ENCODE data around the gene ARFGEF3. TPM values are rescaled to one million over a fixed set of nuclear protein-coding genes. Genes with fewer than 3 reads are reported as not detected.

Gene ARFGEF3
- total and polyA plus RNA-seq, 2 donors = 0.19 to 0.21 TPM

GRCh38 chr6:138266095-138266494, 104.4 kb downstream of the ARFGEF3 start:
- 90% methylated on average over 3 of the region's 3 CpGs for WGBS
- no peak overlapping the region for H3K4me3 ChIP-seq (ENCODE audit: low read length in 2 of 2)

GRCh38 chr6:138267971-138268895, 106.5 kb downstream of the ARFGEF3 start:
- H3K27ac ChIP-seq (ENCODE audit: low read depth in 1 of 2, low read length in 1 of 2) = no peak overlapping the region
- DNase-seq (ENCODE audit: low read depth in 6 of 9, low spot score in 9 of 9) = no peak
- no peaks in the 10 kb centered on the region for H3K27me3 ChIP-seq (ENCODE audit: control insufficient read depth in 2 of 2, insufficient read depth in 1 of 2, low read length in 1 of 2)
- no peak overlapping the region for H3K4me3 ChIP-seq (ENCODE audit: low read length in 2 of 2)
- WGBS = 92% methylated on average over 11 of the region's 11 CpGs
- no peaks in the 10 kb centered on the region for H3K4me1 ChIP-seq (ENCODE audit: control insufficient read depth in 2 of 2, insufficient read depth in 2 of 2, low read length in 2 of 2)
- no peaks in the 10 kb centered on the region for H3K9me3 ChIP-seq (ENCODE audit: control insufficient read depth in 2 of 2, insufficient read depth in 1 of 2, low read length in 1 of 2)
- no peaks in the 10 kb centered on the region for H3K36me3 ChIP-seq (ENCODE audit: control insufficient read depth in 2 of 2, insufficient read depth in 2 of 2, low read length in 1 of 2)

More at GRCh38 chr6:138266095-138266494, 104.4 kb downstream of the ARFGEF3 start:
- H3K4me1 ChIP-seq (ENCODE audit: control insufficient read depth in 2 of 2, insufficient read depth in 2 of 2, low read length in 2 of 2) = no peaks in the 10 kb centered on the region
- H3K27ac ChIP-seq (ENCODE audit: low read depth in 1 of 2, low read length in 1 of 2) = no peak overlapping the region
- H3K27me3 ChIP-seq (ENCODE audit: control insufficient read depth in 2 of 2, insufficient read depth in 1 of 2, low read length in 1 of 2) = no peaks in the 10 kb centered on the region
- no peak for DNase-seq (ENCODE audit: low read depth in 6 of 9, low spot score in 9 of 9)
- no peaks in the 10 kb centered on the region for H3K9me3 ChIP-seq (ENCODE audit: control insufficient read depth in 2 of 2, insufficient read depth in 1 of 2, low read length in 1 of 2)
- H3K36me3 ChIP-seq (ENCODE audit: control insufficient read depth in 2 of 2, insufficient read depth in 2 of 2, low read length in 1 of 2) = no peaks in the 10 kb centered on the region

- no peak overlapping the region for H3K4me3 ChIP-seq (ENCODE audit: low read length in 2 of 2)
- H3K36me3 ChIP-seq (ENCODE audit: control insufficient read depth in 2 of 2, insufficient read depth in 2 of 2, low read length in 1 of 2) = no peaks in the 10 kb centered on the region
- no peak overlapping the region for H3K27ac ChIP-seq (ENCODE audit: low read depth in 1 of 2, low read length in 1 of 2)
- DNase-seq (ENCODE audit: low read depth in 6 of 9, low spot score in 9 of 9) = no peak
- H3K27me3 ChIP-seq (ENCODE audit: control insufficient read depth in 2 of 2, insufficient read depth in 1 of 2, low read length in 1 of 2) = no peaks in the 10 kb centered on the region
- WGBS = 95% methylated on average over 1 of the region's 1 CpG
- no peaks in the 10 kb centered on the region for H3K9me3 ChIP-seq (ENCODE audit: control insufficient read depth in 2 of 2, insufficient read depth in 1 of 2, low read length in 1 of 2)
- no peaks in the 10 kb centered on the region for H3K4me1 ChIP-seq (ENCODE audit: control insufficient read depth in 2 of 2, insufficient read depth in 2 of 2, low read length in 2 of 2)
Measured at GRCh38 chr6:138271451-138271850, 109.7 kb downstream of the ARFGEF3 start.

GRCh38 chr6:138272533-138273315, 111.0 kb downstream of the ARFGEF3 start:
- H3K27ac ChIP-seq (ENCODE audit: low read depth in 1 of 2, low read length in 1 of 2) = no peak overlapping the region
- no peaks in the 10 kb centered on the region for H3K9me3 ChIP-seq (ENCODE audit: control insufficient read depth in 2 of 2, insufficient read depth in 1 of 2, low read length in 1 of 2)
- WGBS = 96% methylated on average over 8 of the region's 8 CpGs
- H3K36me3 ChIP-seq (ENCODE audit: control insufficient read depth in 2 of 2, insufficient read depth in 2 of 2, low read length in 1 of 2) = no peaks in the 10 kb centered on the region
- no peaks in the 10 kb centered on the region for H3K27me3 ChIP-seq (ENCODE audit: control insufficient read depth in 2 of 2, insufficient read depth in 1 of 2, low read length in 1 of 2)
- H3K4me3 ChIP-seq (ENCODE audit: low read length in 2 of 2) = no peak overlapping the region
- H3K4me1 ChIP-seq (ENCODE audit: control insufficient read depth in 2 of 2, insufficient read depth in 2 of 2, low read length in 2 of 2) = no peaks in the 10 kb centered on the region
- DNase-seq (ENCODE audit: low read depth in 6 of 9, low spot score in 9 of 9) = no peak

- no peak for DNase-seq (ENCODE audit: low read depth in 6 of 9, low spot score in 9 of 9)
- no peak overlapping the region for H3K27ac ChIP-seq (ENCODE audit: low read depth in 1 of 2, low read length in 1 of 2)
- H3K9me3 ChIP-seq (ENCODE audit: control insufficient read depth in 2 of 2, insufficient read depth in 1 of 2, low read length in 1 of 2) = no peaks in the 10 kb centered on the region
- H3K4me3 ChIP-seq (ENCODE audit: low read length in 2 of 2) = no peak overlapping the region
- H3K36me3 ChIP-seq (ENCODE audit: control insufficient read depth in 2 of 2, insufficient read depth in 2 of 2, low read length in 1 of 2) = no peaks in the 10 kb centered on the region
- H3K27me3 ChIP-seq (ENCODE audit: control insufficient read depth in 2 of 2, insufficient read depth in 1 of 2, low read length in 1 of 2) = no peaks in the 10 kb centered on the region
- WGBS = 94% methylated on average over 3 of the region's 3 CpGs
- H3K4me1 ChIP-seq (ENCODE audit: control insufficient read depth in 2 of 2, insufficient read depth in 2 of 2, low read length in 2 of 2) = no peaks in the 10 kb centered on the region
Measured at GRCh38 chr6:138275976-138276375, 114.2 kb downstream of the ARFGEF3 start.

GRCh38 chr6:138277835-138278234, 116.1 kb downstream of the ARFGEF3 start:
- no peak for DNase-seq (ENCODE audit: low read depth in 6 of 9, low spot score in 9 of 9)
- H3K9me3 ChIP-seq (ENCODE audit: control insufficient read depth in 2 of 2, insufficient read depth in 1 of 2, low read length in 1 of 2) = no peaks in the 10 kb centered on the region
- H3K27ac ChIP-seq (ENCODE audit: low read depth in 1 of 2, low read length in 1 of 2) = no peak overlapping the region
- H3K4me3 ChIP-seq (ENCODE audit: low read length in 2 of 2) = no peak overlapping the region
- H3K4me1 ChIP-seq (ENCODE audit: control insufficient read depth in 2 of 2, insufficient read depth in 2 of 2, low read length in 2 of 2) = no peaks in the 10 kb centered on the region
- H3K27me3 ChIP-seq (ENCODE audit: control insufficient read depth in 2 of 2, insufficient read depth in 1 of 2, low read length in 1 of 2) = no peaks in the 10 kb centered on the region
- WGBS = 95% methylated on average over 4 of the region's 4 CpGs
- no peaks in the 10 kb centered on the region for H3K36me3 ChIP-seq (ENCODE audit: control insufficient read depth in 2 of 2, insufficient read depth in 2 of 2, low read length in 1 of 2)

GRCh38 chr6:138278326-138278725, 116.6 kb downstream of the ARFGEF3 start:
- 92% methylated on average over 12 of the region's 12 CpGs for WGBS
- Histone ChIP-seq H3K4me1 (ENCODE audit: control insufficient read depth in 2 of 2, insufficient read depth in 2 of 2, low read length in 2 of 2) (no peaks in the 10 kb centered on the region), H3K27ac (ENCODE audit: low read depth in 1 of 2, low read length in 1 of 2) (no peak overlapping the region), H3K36me3 (ENCODE audit: control insufficient read depth in 2 of 2, insufficient read depth in 2 of 2, low read length in 1 of 2) (no peaks in the 10 kb centered on the region), H3K9me3 (ENCODE audit: control insufficient read depth in 2 of 2, insufficient read depth in 1 of 2, low read length in 1 of 2) (no peaks in the 10 kb centered on the region), H3K27me3 (ENCODE audit: control insufficient read depth in 2 of 2, insufficient read depth in 1 of 2, low read length in 1 of 2) (no peaks in the 10 kb centered on the region), H3K4me3 (ENCODE audit: low read length in 2 of 2) (no peak overlapping the region)
- no peak for DNase-seq (ENCODE audit: low read depth in 6 of 9, low spot score in 9 of 9)

GRCh38 chr6:138285800-138286199, 124.1 kb downstream of the ARFGEF3 start:
- H3K4me3 ChIP-seq (ENCODE audit: low read length in 2 of 2) = no peak overlapping the region
- 94% methylated on average over 6 of the region's 6 CpGs for WGBS
- DNase-seq (ENCODE audit: low read depth in 6 of 9, low spot score in 9 of 9) = no peak
- H3K27ac ChIP-seq (ENCODE audit: low read depth in 1 of 2, low read length in 1 of 2) = no peak overlapping the region
- H3K27me3 ChIP-seq (ENCODE audit: control insufficient read depth in 2 of 2, insufficient read depth in 1 of 2, low read length in 1 of 2) = no peaks in the 10 kb centered on the region
- no peaks in the 10 kb centered on the region for H3K4me1 ChIP-seq (ENCODE audit: control insufficient read depth in 2 of 2, insufficient read depth in 2 of 2, low read length in 2 of 2)
- H3K36me3 ChIP-seq (ENCODE audit: control insufficient read depth in 2 of 2, insufficient read depth in 2 of 2, low read length in 1 of 2) = no peaks in the 10 kb centered on the region
- peaks cover 0 to 1% of the 10 kb centered on the region in 2 donors for H3K9me3 ChIP-seq (ENCODE audit: control insufficient read depth in 2 of 2, insufficient read depth in 1 of 2, low read length in 1 of 2)

GRCh38 chr6:138286698-138287097, 125.0 kb downstream of the ARFGEF3 start:
- DNase-seq (ENCODE audit: low read depth in 6 of 9, low spot score in 9 of 9) = no peak
- peaks cover 0 to 1% of the 10 kb centered on the region in 2 donors for H3K9me3 ChIP-seq (ENCODE audit: control insufficient read depth in 2 of 2, insufficient read depth in 1 of 2, low read length in 1 of 2)
- no peak overlapping the region for H3K27ac ChIP-seq (ENCODE audit: low read depth in 1 of 2, low read length in 1 of 2)
- no peaks in the 10 kb centered on the region for H3K4me1 ChIP-seq (ENCODE audit: control insufficient read depth in 2 of 2, insufficient read depth in 2 of 2, low read length in 2 of 2)
- H3K4me3 ChIP-seq (ENCODE audit: low read length in 2 of 2) = no peak overlapping the region
- H3K36me3 ChIP-seq (ENCODE audit: control insufficient read depth in 2 of 2, insufficient read depth in 2 of 2, low read length in 1 of 2) = no peaks in the 10 kb centered on the region
- WGBS = 98% methylated on average over 17 of the region's 17 CpGs
- no peaks in the 10 kb centered on the region for H3K27me3 ChIP-seq (ENCODE audit: control insufficient read depth in 2 of 2, insufficient read depth in 1 of 2, low read length in 1 of 2)
